ENCODE measurements around the gene KRTAP10-11. TPM values are rescaled to one million over a fixed set of nuclear protein-coding genes. Genes with fewer than 3 reads are reported as not detected.
"Not testable (repeated sequence)": the region's sequence is repeated elsewhere in the genome, so short reads cannot be mapped to it uniquely, and the experiment has no call there.

Gene KRTAP10-11
- polyA plus RNA-seq, 2 of the 4 experiments (the other 2 are of a cell fraction) = not detected

GRCh38 chr21:44684077-44684476 is 37.9 kb downstream of the KRTAP10-11 start:
- ChIA-PET POLR2A (no interaction called here), CTCF (interaction anchor here (0.8 kb wide), 1 partner anchor 10 kb away, joined by 3 read pairs; no protein-coding TSS in a partner anchor)
- no peak for ATAC-seq
- FAIRE-seq = no peak
- DNase-seq (ENCODE audit: low read depth in 1 of 2, low spot score in 1 of 2) = no peak
- Histone ChIP-seq H3K4me2 (no peak overlapping the region), H3K27ac (no peak overlapping the region), H3K4me3 (no peak overlapping the region), H3K4me1 (no peaks in the 10 kb centered on the region), H3K9me3 (no peaks in the 10 kb centered on the region)
- TF ChIP-seq RAD21 (conservative IDR thresholded peaks at IDR 0.05 in 1 of 2, IDR thresholded peaks at IDR 0.05 in 1 of 2) = no peak
- no peak for TF ChIP-seq FOSB (CRISPR knock-in tag; IDR thresholded peaks at IDR 0.05)
- TF ChIP-seq ESRRA (IDR thresholded peaks at IDR 0.05; ENCODE audit: borderline replicate concordance, low read length) = no peak
- TF ChIP-seq ZC3H11A (IDR thresholded peaks at IDR 0.05) = no peak
- no peak for TF ChIP-seq HEYL (CRISPR knock-in tag; IDR thresholded peaks at IDR 0.05)
- WGBS (ENCODE audit: missing lambda C conversion rate) = 29% methylated on average over 7 of the region's 7 CpGs

GRCh38 chr21:44684483-44684882 is 38.3 kb downstream of the KRTAP10-11 start:
- ChIA-PET POLR2A (no interaction called here), CTCF (no interaction called here)
- Histone ChIP-seq H3K27ac (no peak overlapping the region), H3K9me3 (no peaks in the 10 kb centered on the region), H3K4me1 (no peaks in the 10 kb centered on the region), H3K4me2 (no peak overlapping the region), H3K4me3 (no peak overlapping the region)
- TF ChIP-seq ELK1 (IDR thresholded peaks at IDR 0.05; ENCODE audit: low read depth, low read length) (no peak), ZSCAN20 (CRISPR knock-in tag; IDR thresholded peaks at IDR 0.05) (no peak)
- no peak for DNase-seq (ENCODE audit: low read depth in 1 of 2, low spot score in 1 of 2)
- 9% methylated on average over 6 of the region's 6 CpGs for WGBS (ENCODE audit: missing lambda C conversion rate)
- FAIRE-seq = no peak
- ATAC-seq = no peak

- H3K9me3 ChIP-seq; POLR2A ChIA-PET; FAIRE-seq; H3K4me2 ChIP-seq; DNase-seq (ENCODE audit: low read depth in 1 of 2, low spot score in 1 of 2); H3K27ac ChIP-seq; CTCF ChIA-PET; ATAC-seq; H3K4me3 ChIP-seq; H3K4me1 ChIP-seq: not testable (repeated sequence)
- WGBS (ENCODE audit: missing lambda C conversion rate) = 30% methylated on average over 2 of the region's 6 CpGs
Measured at GRCh38 chr21:44685050-44685449, 38.8 kb downstream of the KRTAP10-11 start.

GRCh38 chr21:44686000-44686781 is 40.0 kb downstream of the KRTAP10-11 start:
- H3K27ac ChIP-seq = no peak overlapping the region
- 35% methylated on average over 3 of the region's 14 CpGs for WGBS (ENCODE audit: missing lambda C conversion rate)
- no peak for TF ChIP-seq HOXB5 (CRISPR knock-in tag; IDR thresholded peaks at IDR 0.05)
- no peak for TF ChIP-seq PBX3 (IDR thresholded peaks at IDR 0.05)
- no peak for TF ChIP-seq MYC (IDR thresholded peaks at IDR 0.05; ENCODE audit: borderline replicate concordance, low read length)
- no peak overlapping the region for H3K4me2 ChIP-seq
- H3K9me3 ChIP-seq = no peaks in the 10 kb centered on the region
- CTCF ChIA-PET = no interaction called here
- ATAC-seq (no peak), FAIRE-seq (no peak), DNase-seq (ENCODE audit: low read depth in 1 of 2, low spot score in 1 of 2) (no peak)
- no peak overlapping the region for H3K4me3 ChIP-seq
- POLR2A ChIA-PET = no interaction called here
- H3K4me1 ChIP-seq = no peaks in the 10 kb centered on the region

GRCh38 chr21:44686843-44687561 is 40.8 kb downstream of the KRTAP10-11 start:
- ChIA-PET POLR2A (no interaction called here), CTCF (no interaction called here)
- FAIRE-seq (no peak), ATAC-seq (no peak), DNase-seq (ENCODE audit: low read depth in 1 of 2, low spot score in 1 of 2) (no peak)
- Histone ChIP-seq H3K9me3 (no peaks in the 10 kb centered on the region), H3K4me2 (no peak overlapping the region), H3K4me3 (no peak overlapping the region), H3K27ac (no peak overlapping the region), H3K4me1 (no peaks in the 10 kb centered on the region)
- TF ChIP-seq MAZ (IDR thresholded peaks at IDR 0.05; ENCODE audit: borderline replicate concordance, low read depth, low read length) (no peak), MAX (IDR thresholded peaks at IDR 0.05) (no peak), EHMT2 (IDR thresholded peaks at IDR 0.05; ENCODE audit: low read depth) (no peak), HES2 (IDR thresholded peaks at IDR 0.05) (no peak), RARB (CRISPR knock-in tag; IDR thresholded peaks at IDR 0.05) (no peak), EHF (CRISPR knock-in tag; IDR thresholded peaks at IDR 0.05) (no peak), HDAC2 (IDR thresholded peaks at IDR 0.05) (no peak), JUNB (IDR thresholded peaks at IDR 0.05) (no peak), GATA3 (IDR thresholded peaks at IDR 0.05; ENCODE audit: borderline replicate concordance) (no peak)
- 63% methylated on average over 21 of the region's 25 CpGs for WGBS (ENCODE audit: missing lambda C conversion rate)

Measured in A549 (cell line).